HG03378 (cell line): ENCODE data around the gene PTGS1.
"Not testable (repeated sequence)": the region's sequence is repeated elsewhere in the genome, so short reads cannot be mapped to it uniquely, and the experiment has no call there.

Source experiments
- ATAC-seq: cut with Tn5 transposase; IDR thresholded peaks from one replicate; pipeline ENCODE4 v1.9.1; 2021; ENCODE audit warnings: mild to moderate bottlenecking, moderate library complexity; ENCODE audit not compliant: unreplicated experiment

The PTGS1 gene

DNA sequence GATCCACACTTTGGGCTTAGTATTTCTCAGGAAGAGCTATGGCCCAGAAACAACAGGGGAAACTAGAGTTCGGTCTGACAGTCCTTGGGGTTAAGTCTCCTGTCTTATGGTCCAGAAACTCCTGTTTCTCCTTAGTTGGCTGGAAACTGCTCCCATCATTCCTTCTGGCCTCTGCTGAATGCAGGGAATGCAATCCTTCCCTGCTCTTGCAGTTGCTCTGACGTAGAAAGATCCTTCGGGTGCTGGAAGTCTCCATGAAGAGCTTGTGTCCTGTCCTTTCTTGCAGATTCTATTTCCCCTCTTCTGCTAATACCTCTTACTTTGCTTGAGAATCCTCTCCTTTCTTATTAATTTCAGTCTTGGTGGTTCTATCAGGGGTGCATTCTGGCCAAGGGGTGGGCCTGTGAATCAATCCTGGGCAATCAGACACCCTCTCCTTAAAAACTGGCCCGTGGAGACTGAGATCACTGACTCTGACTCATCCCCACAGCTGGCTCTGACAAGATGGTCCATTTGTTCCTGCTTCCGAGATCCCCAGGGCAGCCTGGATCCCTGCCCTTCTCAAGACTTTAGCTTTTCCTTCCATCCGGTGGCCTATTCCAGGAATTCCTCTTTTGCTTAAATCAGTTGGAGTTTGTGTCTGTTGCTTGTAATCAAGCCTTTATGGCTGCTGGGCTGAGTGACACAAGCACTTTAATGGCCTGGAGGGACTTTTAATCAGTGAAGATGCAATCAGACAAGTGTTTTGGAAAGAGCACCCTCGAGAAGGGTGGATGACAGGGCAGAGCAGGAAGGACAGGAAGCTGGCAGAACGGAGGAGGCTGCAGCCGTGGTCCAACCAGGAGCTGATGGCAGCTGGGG is 23.7 kb downstream of the PTGS1 start:
- ATAC-seq: no peak

DNA sequence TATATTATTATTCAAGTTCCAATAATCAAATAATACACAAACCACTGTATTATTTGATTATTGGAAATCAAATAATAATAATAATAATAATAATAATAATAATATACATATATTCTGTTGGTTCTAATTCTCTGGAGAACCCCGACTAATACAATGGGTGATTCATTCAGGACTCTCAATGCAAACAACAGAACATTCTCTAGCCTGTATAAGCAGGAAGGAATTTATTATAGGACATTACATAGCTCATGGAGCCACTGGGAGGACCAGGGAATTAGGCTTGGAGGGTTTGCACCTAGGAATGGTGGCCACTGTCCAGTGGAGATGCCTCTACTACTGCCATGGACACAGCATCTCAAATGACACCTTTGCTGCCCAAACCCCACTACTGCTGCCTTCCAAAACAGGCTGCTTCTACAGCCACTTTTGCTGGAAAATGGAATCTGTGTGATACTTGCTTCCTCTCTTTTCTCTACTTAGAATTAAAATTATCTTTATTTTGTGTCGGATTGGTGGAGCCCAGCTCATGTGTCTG is 25.9 kb downstream of the PTGS1 start:
- no peak for ATAC-seq

DNA sequence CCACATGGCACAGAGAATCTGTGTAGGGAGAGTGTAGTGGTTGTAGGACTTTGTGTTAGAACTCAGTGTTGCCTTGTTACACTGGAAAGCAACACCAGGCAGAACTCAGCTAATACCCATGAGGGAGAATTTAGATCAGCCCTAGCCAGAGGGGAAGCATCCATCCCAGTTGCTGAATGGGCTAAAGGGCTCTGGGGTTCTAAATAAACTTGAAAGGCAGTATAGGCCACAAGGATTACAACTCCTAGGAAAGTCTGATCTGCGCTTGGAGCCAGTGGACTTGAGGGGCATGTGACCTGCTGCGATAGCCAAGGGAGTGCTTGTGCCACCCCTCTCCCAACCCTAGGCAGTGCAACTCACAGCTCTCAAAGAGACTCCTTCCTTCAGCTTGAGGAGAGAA is 26.9 kb downstream of the PTGS1 start:
- no peak for ATAC-seq

DNA sequence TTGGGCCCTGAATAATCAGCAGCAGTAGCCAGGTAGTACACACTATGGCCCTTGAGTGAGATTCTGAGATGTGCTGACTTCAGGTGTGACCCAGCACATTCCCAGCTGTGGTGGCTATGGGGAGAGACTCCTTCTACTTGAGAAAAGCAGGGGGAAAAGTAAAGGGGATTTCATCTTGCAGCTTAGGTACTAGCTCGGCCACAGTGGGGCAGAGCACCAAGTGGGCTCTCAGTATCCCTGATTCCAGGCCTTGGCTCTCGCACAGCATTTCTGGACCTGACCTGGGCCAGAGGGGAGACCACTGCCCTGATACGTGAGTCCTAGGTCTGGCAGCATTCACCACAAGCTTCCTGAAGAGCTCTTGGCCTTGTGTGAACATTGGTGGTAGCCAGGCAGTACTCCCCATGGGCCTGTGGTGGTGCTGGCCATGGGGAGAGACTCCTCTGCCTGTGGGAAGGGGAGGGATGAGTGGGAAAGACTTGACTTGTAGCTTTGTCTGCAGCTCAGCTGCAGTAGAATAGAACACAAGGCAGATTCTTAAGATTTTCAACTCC is 27.6 kb downstream of the PTGS1 start:
- no peak for ATAC-seq

DNA sequence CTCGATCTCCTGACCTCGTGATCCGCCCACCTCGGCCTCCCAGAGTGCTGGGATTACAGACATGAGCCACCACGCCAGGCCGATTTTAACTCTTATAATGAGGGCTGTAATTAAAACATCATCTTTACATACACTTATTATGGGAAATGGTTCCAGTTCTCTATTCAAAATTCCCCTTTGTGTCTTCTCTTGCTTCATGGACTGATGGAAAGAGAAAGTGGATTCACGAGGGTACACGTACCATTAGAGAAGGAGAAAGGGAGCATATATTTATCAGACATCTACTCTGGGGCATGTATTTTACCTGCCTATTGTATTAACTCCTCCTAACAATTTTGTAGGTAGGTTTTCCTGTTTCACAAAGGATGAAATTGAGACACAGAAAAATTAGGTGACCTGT is 31.1 kb downstream of the PTGS1 start:
- ATAC-seq: no peak

DNA sequence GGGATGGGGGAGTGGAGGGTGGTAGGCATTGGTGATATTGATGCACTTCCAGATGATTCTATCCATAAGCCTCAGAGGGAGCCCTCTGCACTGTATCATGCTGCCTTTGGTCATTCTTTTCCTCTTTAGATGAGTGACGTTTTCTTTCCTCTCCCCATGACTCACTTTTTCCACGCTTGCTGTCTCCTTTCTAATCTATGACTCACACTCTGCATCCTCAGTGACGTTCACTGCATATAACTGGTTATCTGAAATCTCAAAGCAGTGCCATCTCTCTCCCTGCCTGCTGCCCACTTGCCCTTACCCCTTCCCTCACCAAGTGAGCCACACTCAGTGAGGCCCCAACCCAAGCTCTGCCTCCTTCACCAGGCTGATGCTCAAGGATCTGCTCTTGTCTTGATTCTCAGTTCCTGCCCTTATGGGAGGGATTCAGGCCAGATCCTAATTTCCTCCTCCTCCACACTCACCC is 31.6 kb downstream of the PTGS1 start:
- peak; percentile 69 for ATAC-seq

DNA sequence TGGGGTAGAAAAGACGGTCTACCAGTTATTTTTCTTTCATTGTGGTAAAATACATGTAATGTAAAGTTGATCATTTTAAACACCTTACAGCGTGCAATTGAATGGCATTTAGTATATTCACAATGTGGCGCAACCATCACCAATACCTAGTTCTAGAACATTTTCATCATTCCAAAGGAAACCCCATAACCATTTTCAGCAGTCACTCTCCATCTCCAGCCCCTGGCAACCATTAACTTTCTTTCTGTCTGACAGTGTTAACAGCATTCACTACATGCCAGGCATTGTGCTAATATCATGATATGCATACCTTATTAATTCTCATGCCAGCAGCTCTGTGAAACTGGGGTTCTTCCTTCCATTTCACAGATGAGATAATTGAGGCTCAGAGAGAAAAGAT is 32.0 kb downstream of the PTGS1 start:
- ATAC-seq: no peak

DNA sequence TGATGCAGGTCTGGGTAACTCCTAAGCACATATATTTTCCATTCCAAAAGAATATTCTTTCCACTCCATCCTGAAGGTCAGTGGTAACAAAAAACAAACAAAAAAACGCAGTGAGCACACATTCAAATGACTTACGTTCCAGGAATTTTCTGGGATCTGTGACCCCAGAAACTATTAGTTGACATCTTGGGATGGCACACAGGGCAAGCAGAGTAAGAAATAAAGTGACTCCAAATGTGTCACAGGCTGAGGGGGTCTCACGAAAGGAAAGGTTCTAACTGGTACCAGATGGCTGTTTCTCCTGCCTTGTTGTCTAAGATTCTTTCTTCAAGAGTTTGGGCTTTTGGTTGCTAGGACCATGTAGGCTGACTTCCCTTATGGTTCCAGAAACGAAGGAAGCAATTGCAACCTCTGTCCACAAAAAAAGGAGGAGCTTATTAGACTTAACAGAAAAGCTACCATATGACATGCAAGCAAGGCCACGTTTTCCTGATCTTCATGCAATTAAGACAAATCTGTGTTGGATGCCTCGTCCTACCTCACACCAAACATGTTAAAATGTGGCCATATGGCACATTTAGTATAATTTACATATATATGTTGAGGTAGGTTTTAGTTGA is 32.7 kb downstream of the PTGS1 start:
- ATAC-seq: no peak

DNA sequence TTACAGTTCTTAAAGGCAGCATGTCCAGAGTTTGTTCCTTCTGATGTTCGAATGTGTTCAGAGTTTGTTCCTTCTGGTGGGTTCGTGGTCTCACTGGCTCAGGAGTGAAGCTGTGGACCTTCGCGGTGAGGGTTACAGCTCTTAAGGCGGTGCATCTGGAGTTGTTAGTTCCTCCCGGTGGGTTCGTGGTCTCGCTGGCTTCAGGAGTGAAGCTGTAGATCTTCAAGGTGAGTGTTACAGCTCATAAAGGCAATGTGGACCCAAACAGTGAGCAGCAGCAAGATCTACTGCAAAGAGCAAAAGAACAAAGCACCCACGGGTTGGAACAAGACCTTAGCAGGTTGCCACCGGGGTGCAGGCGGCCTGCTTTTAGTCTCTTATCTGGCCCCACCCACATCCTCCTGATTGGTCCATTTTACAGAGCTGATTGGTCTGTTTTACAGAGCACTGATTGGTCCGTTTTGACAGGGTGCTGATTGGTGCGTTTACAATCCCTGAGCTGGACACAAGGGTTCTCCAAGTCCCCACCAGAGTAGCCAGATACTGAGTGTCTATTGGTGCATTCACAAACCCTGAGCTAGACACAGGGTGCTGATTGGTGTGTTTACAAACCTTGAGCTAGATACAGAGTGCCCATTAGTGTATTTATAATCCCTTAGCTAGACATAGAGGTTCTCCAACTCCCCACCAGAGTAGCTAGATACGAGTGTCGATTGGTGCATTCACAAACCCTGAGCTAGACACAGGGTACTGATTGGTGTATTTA is 34.7 kb downstream of the PTGS1 start:
- ATAC-seq: not testable (repeated sequence)

DNA sequence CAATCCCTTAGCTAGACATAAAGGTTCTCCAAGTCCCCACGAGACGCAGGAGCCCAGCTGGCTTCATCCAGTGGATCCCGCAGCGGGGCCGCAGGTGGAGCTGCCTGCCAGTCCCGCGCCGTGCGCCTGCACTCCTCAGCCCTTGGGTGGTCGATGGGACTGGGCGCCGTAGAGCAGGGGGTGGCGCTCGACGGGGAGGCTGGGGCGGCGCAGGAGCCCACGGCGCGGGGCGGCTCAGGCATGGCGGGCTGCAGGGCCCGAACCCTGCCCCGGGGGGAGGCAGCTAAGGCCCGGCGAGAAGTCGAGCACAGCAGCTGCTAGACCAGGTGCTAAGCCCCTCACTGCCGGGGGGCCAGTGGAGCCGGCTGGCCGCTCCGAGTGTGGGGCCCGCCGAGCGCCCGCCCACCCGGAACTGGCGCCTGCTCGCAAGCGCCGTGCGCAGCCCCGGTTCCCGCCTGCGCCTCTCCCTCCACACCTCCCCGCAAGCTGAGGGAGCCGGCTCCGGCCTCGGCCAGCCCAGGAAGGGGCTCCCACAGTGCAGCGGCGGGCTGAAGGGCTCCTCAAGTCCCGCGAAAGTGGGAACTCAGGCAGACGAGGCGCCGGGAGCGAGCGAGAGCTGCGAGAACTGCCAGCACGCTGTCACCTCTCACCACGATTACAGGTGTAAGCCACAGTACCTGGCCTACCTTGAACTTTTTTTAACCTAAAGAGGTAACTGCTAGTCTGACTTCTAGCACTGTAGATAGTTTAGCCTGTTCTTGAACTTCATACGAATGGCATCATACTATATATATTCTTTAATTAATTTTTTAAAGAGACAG is 35.5 kb downstream of the PTGS1 start:
- ATAC-seq: no peak

DNA sequence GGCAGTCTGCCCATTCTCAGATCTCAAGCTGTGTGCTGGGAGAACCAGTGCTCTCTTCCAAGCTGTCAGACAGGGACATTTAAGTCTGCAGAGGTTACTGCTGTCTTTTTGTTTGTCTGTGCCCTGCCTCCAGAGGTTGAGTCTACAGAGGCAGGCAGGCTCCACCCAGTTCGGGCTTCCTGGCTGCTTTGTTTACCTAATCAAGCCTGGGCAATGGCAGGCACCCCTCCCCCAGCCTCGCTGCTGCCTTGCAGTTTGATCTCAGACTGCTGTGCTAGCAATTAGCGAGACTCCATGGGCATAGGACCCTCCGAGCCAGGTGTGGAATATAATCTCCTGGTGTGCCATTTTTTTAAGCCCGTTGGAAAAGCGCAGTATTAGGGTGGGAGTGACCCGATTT is 43.3 kb downstream of the PTGS1 start:
- ATAC-seq: not testable (repeated sequence)

DNA sequence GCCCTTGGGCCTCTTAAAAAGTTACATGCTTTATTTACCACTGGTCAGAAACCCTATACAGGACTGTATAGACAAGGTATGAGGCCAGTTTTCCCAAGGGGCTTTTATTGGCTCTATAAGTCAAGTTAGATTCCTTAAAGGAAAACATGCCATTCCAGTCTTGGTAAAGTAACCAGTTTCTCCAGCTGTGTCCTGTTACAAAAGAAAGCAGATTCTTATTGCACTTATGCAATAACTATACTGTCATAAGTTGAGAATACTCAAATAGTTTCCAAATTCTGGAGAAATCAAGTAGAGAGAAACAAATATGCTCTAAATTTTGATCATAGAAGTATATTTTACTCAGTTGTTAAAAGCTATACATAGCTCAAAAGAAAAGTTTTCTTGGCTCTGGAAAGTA is 47.2 kb downstream of the PTGS1 start:
- no peak for ATAC-seq

DNA sequence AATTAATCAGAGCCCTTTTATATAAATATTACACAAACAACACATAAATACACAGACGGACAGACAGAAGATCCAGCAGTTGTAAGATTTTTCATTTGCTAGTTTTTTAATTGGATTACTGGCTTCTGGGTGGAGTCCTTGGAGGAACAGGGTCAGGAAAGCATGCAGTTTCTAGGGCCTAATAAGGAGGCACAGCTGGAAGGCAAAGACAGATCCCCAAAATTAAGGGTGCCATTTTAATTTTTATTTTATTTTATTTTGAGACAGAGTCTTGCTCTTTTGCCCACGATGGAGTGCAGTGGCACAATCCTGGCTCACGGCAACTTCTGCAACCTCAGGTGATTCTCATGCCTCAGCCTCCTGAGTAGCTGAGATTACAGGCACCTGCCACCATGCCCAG is 49.5 kb downstream of the PTGS1 start:
- no peak for ATAC-seq

DNA sequence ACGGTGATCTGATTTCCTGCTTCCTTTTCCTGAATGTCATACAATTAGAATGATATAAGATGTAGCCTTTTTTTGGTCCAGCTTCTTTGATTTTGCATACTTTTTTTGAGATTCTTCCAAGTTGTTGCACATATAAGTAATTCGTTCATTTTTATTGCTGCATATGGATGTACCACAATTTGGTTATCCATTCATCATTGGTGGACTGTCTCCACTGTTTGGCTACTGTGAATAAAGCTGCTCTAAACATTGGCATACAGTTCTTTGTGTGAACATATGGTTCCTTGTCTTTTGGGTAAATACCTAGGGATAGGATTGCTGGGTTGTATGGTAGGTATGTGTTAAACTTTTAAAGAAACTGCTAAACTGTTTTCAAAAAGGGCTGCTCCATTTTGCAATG is 54.3 kb downstream of the PTGS1 start:
- ATAC-seq: no peak

DNA sequence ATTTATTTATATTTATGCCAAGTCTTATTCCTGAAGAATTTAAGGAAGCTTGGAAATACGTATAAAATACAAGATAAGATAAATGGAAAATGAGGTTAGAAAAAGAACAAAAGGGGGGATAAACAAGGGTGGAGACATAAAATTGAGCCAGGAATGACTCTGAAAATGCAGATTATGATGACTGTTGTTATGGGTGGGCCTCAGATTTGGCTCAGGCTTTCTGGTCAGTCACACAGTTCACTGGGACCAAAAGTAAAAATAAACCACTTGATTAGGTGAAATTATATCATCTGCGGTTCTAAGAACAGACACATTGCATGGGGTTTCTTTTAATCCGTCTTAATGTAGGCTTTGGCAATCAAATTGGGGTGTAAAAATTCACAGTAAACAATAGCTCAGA is 55.9 kb downstream of the PTGS1 start:
- no peak for ATAC-seq

DNA sequence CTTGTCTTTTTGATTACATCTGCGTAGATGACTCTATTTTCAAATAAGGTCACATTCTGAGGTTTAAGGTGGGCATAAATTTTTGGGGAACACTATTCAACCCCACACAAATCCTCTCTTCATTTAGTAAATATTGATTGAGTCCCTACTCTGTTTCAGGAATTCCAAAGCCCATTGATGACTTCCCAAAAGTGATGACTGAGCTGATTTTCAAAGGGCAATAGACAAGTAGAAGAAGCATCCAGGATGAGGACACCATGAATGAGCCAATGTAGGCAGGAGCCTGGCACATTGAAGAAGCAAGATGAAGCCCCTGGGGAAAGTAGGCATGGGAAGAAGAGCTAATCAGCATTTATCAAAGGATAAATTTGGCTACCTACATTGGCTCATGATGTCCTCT is 71.7 kb downstream of the PTGS1 start:
- no peak for ATAC-seq

DNA sequence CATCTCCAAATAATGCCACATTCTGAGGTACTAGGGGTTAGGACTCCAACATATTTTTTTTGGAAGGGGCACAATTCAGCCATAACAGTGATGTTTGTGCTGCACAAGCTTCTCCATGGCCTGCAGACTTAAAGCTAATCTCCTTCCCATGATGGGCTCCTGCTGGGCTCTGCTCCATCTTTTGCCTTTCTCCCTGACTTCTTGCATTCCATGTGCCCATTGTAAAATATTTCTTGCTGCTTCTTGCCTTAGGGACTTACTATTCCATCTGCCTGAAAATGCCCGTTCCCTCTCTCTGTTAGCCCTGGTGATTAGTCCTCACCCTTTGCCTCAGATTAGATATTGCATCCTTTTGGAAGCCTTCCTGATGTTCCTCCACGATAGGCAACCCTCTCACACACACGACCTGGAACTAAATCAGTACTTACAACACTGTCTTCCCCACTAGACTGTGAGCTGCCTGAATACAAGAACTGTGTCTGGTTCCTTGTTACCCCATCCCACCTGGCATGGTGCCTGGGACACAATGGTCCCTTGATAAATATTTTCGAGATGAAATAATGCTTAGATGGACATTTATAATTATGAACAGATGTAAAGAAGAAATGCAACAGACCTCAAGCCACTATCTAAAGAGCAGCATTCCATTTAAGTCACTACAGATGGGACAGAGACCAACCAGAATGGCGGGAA is 73.4 kb downstream of the PTGS1 start:
- ATAC-seq: no peak
